Hepatocyte (in vitro differentiated cells): ENCODE data around the gene NRG3. TPM values are rescaled to one million over a fixed set of nuclear protein-coding genes. Genes with fewer than 3 reads are reported as not detected.

Experiments used
- DNase-seq: peaks from one replicate; pipeline ENCODE4 v3.0.0-alpha.2; 2016; ENCODE audit warnings: low spot score
- H2AFZ ChIP-seq: fragments of 200-600 bp; sonication (generic); 2 replicates; pipeline ENCODE4 v1.6.0; 2016; ENCODE audit warnings: antibody characterized with exemption, mild to moderate bottlenecking
- H3K27ac ChIP-seq: fragments of 200-600 bp; sonication (generic); 2 replicates; pipeline ENCODE4 v1.5.1; 2016; ENCODE audit warnings: mild to moderate bottlenecking
- H3K27me3 ChIP-seq: fragments of 200-600 bp; sonication (generic); 2 replicates; pipeline ENCODE4 v1.6.1; 2016
- H3K36me3 ChIP-seq: fragments of 200-600 bp; sonication (generic); replicated peaks from 2 replicates; pipeline ENCODE4 v1.5.1; 2016; ENCODE audit warnings: low read depth; ENCODE audit not compliant: insufficient read depth
- H3K4me1 ChIP-seq: fragments of 200-600 bp; sonication (generic); 2 replicates; pipeline ENCODE4 v1.5.1; 2016; ENCODE audit warnings: mild to moderate bottlenecking, moderate library complexity; ENCODE audit not compliant: insufficient read depth
- H3K4me2 ChIP-seq: fragments of 200-600 bp; sonication (generic); 2 replicates; pipeline ENCODE4 v1.6.0; 2016
- H3K4me3 ChIP-seq: fragments of 200-600 bp; sonication (generic); 2 replicates; pipeline ENCODE4 v1.5.1; 2016; ENCODE audit warnings: mild to moderate bottlenecking
- H3K79me2 ChIP-seq: fragments of 200-600 bp; sonication (generic); 2 replicates; pipeline ENCODE4 v1.6.0; 2017; ENCODE audit warnings: mild to moderate bottlenecking
- H3K9me2 ChIP-seq: fragments of 200-600 bp; sonication (generic); replicated peaks from 2 replicates; pipeline ENCODE4 v1.6.0; 2017; ENCODE audit warnings: mild to moderate bottlenecking; ENCODE audit not compliant: insufficient read depth
- H3K9me3 ChIP-seq: fragments of 200-600 bp; sonication (generic); 2 replicates; pipeline ENCODE4 v1.5.1; 2016; ENCODE audit warnings: low read depth, mild to moderate bottlenecking
- H4K20me1 ChIP-seq: fragments of 200-600 bp; sonication (generic); 2 replicates; pipeline ENCODE4 v1.6.0; 2016; ENCODE audit warnings: mild to moderate bottlenecking; ENCODE audit not compliant: insufficient read depth, poor library complexity, severe bottlenecking
- EZH2 ChIP-seq: fragments of 200-600 bp; sonication (generic); IDR thresholded peaks from 2 replicates; pipeline ENCODE4 v1.6.1; 2016; ENCODE audit warnings: antibody characterized with exemption, mild to moderate bottlenecking, borderline replicate concordance
- EZH2phosphoT487 ChIP-seq: fragments of 200-600 bp; sonication (generic); IDR thresholded peaks from one replicate; pipeline ENCODE4 v1.6.1; 2018; ENCODE audit warnings: antibody characterized with exemption, mild to moderate bottlenecking, low read depth, moderate library complexity; ENCODE audit not compliant: unreplicated experiment, severe bottlenecking
- WGBS: methylation state at CpG from one replicate; pipeline ENCODE4 v1.1.6; 2016; ENCODE audit warnings: low lambda C conversion rate; ENCODE audit errors: missing lambda C conversion rate; 5-methylcytosine and 5-hydroxymethylcytosine counted together
- polyA plus RNA-seq: library from polyadenylated mRNA; unstranded; fragments of >200 nt; fragmentation: Nextera tagmentation; extraction: Ambion mirVana; gene quantifications from 2 replicates; pipeline ENCODE4 v1.2.1, GENCODE V29; 2016
- total RNA-seq: library from RNA; depleted of rRNA; stranded (reverse); fragments of >200 nt; gene quantifications from 2 replicates; pipeline ENCODE4 v1.2.3, GENCODE V29; 2014
- TF ChIP-seq, protein P1 (sequence below): fragments of 200-600 bp; sonication (generic); IDR thresholded peaks from 2 replicates; pipeline ENCODE4 v1.5.1; 2016; ENCODE audit warnings: antibody characterized with exemption, mild to moderate bottlenecking; ENCODE audit not compliant: poor library complexity

Gene NRG3
- total and polyA plus RNA-seq, 2 experiments from 2014 or later = 0.57 to 2.0 TPM

GRCh38 chr10:82394987-82395386 lies 520.0 kb downstream of the NRG3 start:
- Histone ChIP-seq H3K4me3 (no peak overlapping the region), H3K9me2 (no peaks in the 10 kb centered on the region), H3K36me3 (no peaks in the 10 kb centered on the region), H4K20me1 (no peaks in the 10 kb centered on the region), H2AFZ (no peak overlapping the region), H3K27ac (no peak overlapping the region), H3K4me2 (no peak overlapping the region), H3K79me2 (no peaks in the 10 kb centered on the region), H3K4me1 (no peaks in the 10 kb centered on the region), H3K27me3 (no peaks in the 10 kb centered on the region), H3K9me3 (no peaks in the 10 kb centered on the region)
- DNase-seq = no peak
- TF ChIP-seq EZH2phosphoT487 (no peak), EZH2 (no peak)
- TF ChIP-seq, protein P1, sequence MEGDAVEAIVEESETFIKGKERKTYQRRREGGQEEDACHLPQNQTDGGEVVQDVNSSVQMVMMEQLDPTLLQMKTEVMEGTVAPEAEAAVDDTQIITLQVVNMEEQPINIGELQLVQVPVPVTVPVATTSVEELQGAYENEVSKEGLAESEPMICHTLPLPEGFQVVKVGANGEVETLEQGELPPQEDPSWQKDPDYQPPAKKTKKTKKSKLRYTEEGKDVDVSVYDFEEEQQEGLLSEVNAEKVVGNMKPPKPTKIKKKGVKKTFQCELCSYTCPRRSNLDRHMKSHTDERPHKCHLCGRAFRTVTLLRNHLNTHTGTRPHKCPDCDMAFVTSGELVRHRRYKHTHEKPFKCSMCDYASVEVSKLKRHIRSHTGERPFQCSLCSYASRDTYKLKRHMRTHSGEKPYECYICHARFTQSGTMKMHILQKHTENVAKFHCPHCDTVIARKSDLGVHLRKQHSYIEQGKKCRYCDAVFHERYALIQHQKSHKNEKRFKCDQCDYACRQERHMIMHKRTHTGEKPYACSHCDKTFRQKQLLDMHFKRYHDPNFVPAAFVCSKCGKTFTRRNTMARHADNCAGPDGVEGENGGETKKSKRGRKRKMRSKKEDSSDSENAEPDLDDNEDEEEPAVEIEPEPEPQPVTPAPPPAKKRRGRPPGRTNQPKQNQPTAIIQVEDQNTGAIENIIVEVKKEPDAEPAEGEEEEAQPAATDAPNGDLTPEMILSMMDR = no peak
- 94% methylated on average over 5 of the region's 5 CpGs for WGBS

GRCh38 chr10:82396886-82397285 lies 521.9 kb downstream of the NRG3 start:
- Histone ChIP-seq H4K20me1 (no peaks in the 10 kb centered on the region), H3K4me1 (no peaks in the 10 kb centered on the region), H3K4me3 (no peak overlapping the region), H3K36me3 (no peaks in the 10 kb centered on the region), H3K4me2 (no peak overlapping the region), H3K27me3 (no peaks in the 10 kb centered on the region), H3K79me2 (no peaks in the 10 kb centered on the region), H3K9me2 (no peaks in the 10 kb centered on the region), H3K27ac (no peak overlapping the region), H3K9me3 (no peaks in the 10 kb centered on the region), H2AFZ (no peak overlapping the region)
- DNase-seq = no peak
- no peak for TF ChIP-seq EZH2phosphoT487
- no peak for TF ChIP-seq EZH2
- TF ChIP-seq, protein P1 = no peak

GRCh38 chr10:82397854-82398253 lies 522.9 kb downstream of the NRG3 start:
- Histone ChIP-seq H3K4me3 (no peak overlapping the region), H3K27ac (no peak overlapping the region), H2AFZ (no peak overlapping the region), H3K36me3 (no peaks in the 10 kb centered on the region), H3K4me2 (no peak overlapping the region), H3K27me3 (no peaks in the 10 kb centered on the region), H3K9me2 (no peaks in the 10 kb centered on the region), H3K4me1 (no peaks in the 10 kb centered on the region), H4K20me1 (no peaks in the 10 kb centered on the region), H3K79me2 (no peaks in the 10 kb centered on the region), H3K9me3 (no peaks in the 10 kb centered on the region)
- no peak for DNase-seq
- WGBS = 17% methylated on average over 1 of the region's 1 CpG
- TF ChIP-seq EZH2 = no peak
- TF ChIP-seq, protein P1 = no peak
- TF ChIP-seq EZH2phosphoT487 = no peak

DNA sequence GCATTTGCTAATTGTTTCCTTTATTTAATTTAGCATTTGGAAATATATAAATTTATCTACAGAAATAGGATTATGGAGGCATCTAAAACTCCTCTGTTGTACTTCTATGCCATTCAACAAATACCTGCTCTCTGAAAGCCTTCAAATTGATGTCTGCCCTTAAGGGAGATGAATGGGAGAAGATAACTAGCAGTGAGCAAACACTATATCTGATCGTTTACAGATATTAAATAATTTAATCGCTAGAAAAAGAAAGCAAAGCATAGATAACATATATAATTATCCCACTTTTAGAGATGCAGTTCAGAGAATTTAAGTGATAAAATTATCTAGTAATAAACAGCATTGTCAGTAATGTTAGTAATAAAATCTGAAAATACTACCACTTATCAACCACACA lies 524.9 kb downstream of the NRG3 start:
- no peak overlapping the region for H3K27ac ChIP-seq
- no peaks in the 10 kb centered on the region for H4K20me1 ChIP-seq
- TF ChIP-seq EZH2phosphoT487 = no peak
- TF ChIP-seq, protein P1 = no peak
- no peak for TF ChIP-seq EZH2
- no peaks in the 10 kb centered on the region for H3K9me2 ChIP-seq
- H3K36me3 ChIP-seq = no peaks in the 10 kb centered on the region
- 35% methylated on average over 2 of the region's 2 CpGs for WGBS
- no peak overlapping the region for H3K4me2 ChIP-seq
- DNase-seq = no peak
- H2AFZ ChIP-seq = no peak overlapping the region
- H3K4me3 ChIP-seq = no peak overlapping the region
- no peaks in the 10 kb centered on the region for H3K79me2 ChIP-seq
- no peaks in the 10 kb centered on the region for H3K27me3 ChIP-seq
- no peaks in the 10 kb centered on the region for H3K9me3 ChIP-seq
- H3K4me1 ChIP-seq = no peaks in the 10 kb centered on the region
